Measurements from ENCODE around the gene ADCY6.
A peak's percentile ranks its signal among the peaks of the same experiment; 100 is the strongest.

DNA sequence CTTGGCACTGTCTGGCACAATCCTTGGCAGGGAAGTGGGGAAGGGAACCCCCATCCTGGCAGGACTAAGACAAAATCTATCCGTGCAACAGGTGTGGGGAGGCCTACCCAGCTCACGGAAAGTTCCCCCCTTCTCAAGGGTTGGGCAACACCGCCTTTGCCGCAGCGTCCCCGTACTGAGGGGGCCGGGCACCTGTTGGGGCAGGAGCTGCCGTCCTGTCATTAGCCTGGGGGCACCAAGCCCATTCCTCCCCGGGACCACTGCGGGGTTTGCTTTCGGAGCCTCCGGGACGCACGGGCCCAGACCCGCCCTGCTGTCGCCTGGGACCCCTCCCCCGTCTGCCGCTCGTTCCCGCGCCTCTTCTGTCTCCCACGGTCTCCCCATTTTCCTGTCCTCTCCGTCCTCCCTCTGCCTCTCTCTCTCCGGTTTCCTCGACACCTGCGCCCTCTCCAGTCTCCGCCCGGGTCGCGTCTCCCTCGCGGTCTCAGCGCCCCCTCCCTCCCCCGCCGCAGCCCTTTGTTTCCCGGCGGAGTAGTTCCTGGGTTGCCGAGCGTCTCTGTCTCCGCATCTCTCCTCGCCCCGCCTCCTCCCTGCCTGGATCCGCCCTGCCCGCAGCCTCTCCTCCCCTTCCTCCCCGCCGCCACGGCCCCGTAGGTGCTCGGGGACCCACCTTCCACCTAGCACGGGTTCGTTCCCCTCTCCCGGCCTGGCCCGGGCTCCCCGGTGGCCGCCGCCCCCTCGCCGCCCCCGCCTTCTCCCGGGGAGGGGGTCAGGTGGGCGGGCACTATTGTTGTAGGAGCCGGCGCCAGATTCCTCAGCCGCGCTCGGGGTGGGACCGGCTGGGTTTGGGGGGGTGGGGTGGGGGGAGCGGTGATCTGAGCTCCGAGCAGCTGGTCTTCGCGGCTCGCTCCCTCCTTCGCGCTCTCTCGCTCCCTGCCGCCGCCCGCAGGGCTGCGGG is 29.3 kb upstream of the ADCY6 start, which contains the start of gene CACNB3:
- TF ChIP-seq CTCF (IDR thresholded peaks at IDR 0.05; ENCODE audit: extremely low read depth in 1 of 2, insufficient read depth in 1 of 2, low read depth in 1 of 2, low read length in 2 of 2) (no peak), POLR2AphosphoS5 (IDR thresholded peaks at IDR 0.05; ENCODE audit: insufficient read depth, low read depth, low read length) (peak; percentile 47)
